Measurements from ENCODE around the gene KRTAP1-4. TPM values are rescaled to one million over a fixed set of nuclear protein-coding genes. Genes with fewer than 3 reads are reported as not detected.

KRTAP1-4 gene
- total RNA-seq, 4 donors from 2014 or later: not detected

GRCh38 chr17:41010441-41010840 lies 19.6 kb downstream of the KRTAP1-4 start:
- TF ChIP-seq CTCF (IDR thresholded peaks at IDR 0.05): no peak
- ATAC-seq (ENCODE audit: low FRiP score) (no peak), DNase-seq (ENCODE audit: low spot score) (no peak)

DNA sequence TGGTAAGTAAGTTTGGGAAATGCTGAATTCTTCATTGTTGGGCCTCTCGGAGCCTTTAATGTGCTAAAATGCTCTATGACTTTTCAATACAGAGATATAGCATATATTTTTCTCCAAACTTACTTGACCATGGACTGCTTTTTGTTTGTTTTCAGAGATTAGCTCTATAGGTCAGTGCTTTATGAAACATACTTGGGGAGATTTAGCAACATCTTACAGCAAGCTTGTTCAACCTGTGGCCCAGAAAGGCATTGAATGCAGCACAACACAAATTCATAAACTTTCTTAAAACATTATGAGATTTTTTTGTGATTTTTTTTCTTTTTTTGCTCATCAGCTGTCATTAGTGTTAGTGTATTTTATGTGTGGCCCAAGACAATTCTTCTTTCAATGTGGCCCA lies 20.1 kb downstream of the KRTAP1-4 start:
- TF ChIP-seq CTCF (IDR thresholded peaks at IDR 0.05): no peak
- DNase-seq (ENCODE audit: low spot score) (no peak), ATAC-seq (ENCODE audit: low FRiP score) (no peak)

GRCh38 chr17:41009301-41009760 lies 20.7 kb downstream of the KRTAP1-4 start:
- ATAC-seq (ENCODE audit: low FRiP score): no peak
- no peak for TF ChIP-seq CTCF (IDR thresholded peaks at IDR 0.05)

DNA sequence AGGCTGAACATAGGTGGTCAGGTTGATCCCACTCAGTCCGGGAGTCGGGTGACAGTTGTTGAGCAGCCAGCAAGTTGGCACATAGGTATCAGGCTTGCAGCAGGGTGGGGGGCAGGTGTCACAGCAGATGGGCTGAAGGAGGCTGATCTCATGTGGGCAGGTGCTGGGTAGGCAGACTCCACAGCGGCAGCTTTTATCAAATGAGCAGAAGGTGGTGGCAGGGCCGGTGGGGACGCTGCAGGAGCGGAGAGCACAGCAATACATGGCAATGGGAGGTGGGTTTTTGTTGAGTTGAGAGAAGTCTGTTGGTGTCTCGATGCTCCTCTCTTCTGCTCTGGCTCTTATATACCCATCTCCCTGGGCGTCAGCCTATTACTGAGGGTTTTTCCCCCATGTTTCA lies 21.2 kb downstream of the KRTAP1-4 start, which contains the start of gene KRTAP3-1:
KRTAP3-1 (minus strand) TSS at position 318 of the 400 bp plus-strand sequence; CDS start at position 264, 54 bp downstream.
- DNase-seq (ENCODE audit: low spot score) (no peak), ATAC-seq (ENCODE audit: low FRiP score) (no peak)
- no peak for TF ChIP-seq CTCF (IDR thresholded peaks at IDR 0.05)

More at GRCh38 chr17:41009301-41009760, 20.7 kb downstream of the KRTAP1-4 start:
- DNase-seq (ENCODE audit: low spot score): no peak

GRCh38 chr17:41004397-41004796 lies 25.6 kb downstream of the KRTAP1-4 start:
- DNase-seq (ENCODE audit: low spot score): no peak
- ATAC-seq (ENCODE audit: low FRiP score): no peak
- TF ChIP-seq CTCF (IDR thresholded peaks at IDR 0.05): no peak

- DNase-seq (ENCODE audit: low spot score) (no peak), ATAC-seq (ENCODE audit: low FRiP score) (no peak)
- TF ChIP-seq CTCF (IDR thresholded peaks at IDR 0.05): no peak
These were observed 26.1 kb downstream of the KRTAP1-4 start for GRCh38 chr17:41003926-41004325.

- no peak for DNase-seq (ENCODE audit: low spot score)
- no peak for TF ChIP-seq CTCF (IDR thresholded peaks at IDR 0.05)
- no peak for ATAC-seq (ENCODE audit: low FRiP score)
These were observed 27.2 kb downstream of the KRTAP1-4 start for GRCh38 chr17:41002814-41003213.

All from omental fat pad (tissue), 4 donors.